ENCODE measurements around the gene OR2A5.
A peak's percentile ranks its signal among the peaks of the same experiment; 100 is the strongest.
"Not testable (repeated sequence)": the region's sequence is repeated elsewhere in the genome, so short reads cannot be mapped to it uniquely, and the experiment has no call there.

Gene OR2A5

GRCh38 chr7:144035385-144035784 lies 13.4 kb upstream of the OR2A5 start:
- no peak for DNase-seq

GRCh38 chr7:144036302-144036885 lies 12.4 kb upstream of the OR2A5 start:
- no peak for DNase-seq

GRCh38 chr7:144037414-144038035 lies 11.2 kb upstream of the OR2A5 start:
- DNase-seq, result no peak

- DNase-seq, result no peak
Observed at GRCh38 chr7:144038887-144039286, 9.9 kb upstream of the OR2A5 start.

GRCh38 chr7:144049491-144049890 lies 743 bp downstream of the OR2A5 start:
- no peak for DNase-seq

- peak; percentile 6 for DNase-seq
Observed at GRCh38 chr7:144050093-144050492, 1.3 kb downstream of the OR2A5 start.

GRCh38 chr7:144050884-144051283 lies 2.1 kb downstream of the OR2A5 start:
- not testable (repeated sequence) for DNase-seq

- DNase-seq, result peak; percentile 46
Observed at GRCh38 chr7:144057954-144058353, 9.2 kb downstream of the OR2A5 start.

GRCh38 chr7:144063710-144064109 lies 15.0 kb downstream of the OR2A5 start:
- no peak for DNase-seq

GRCh38 chr7:144069511-144069910 lies 20.8 kb downstream of the OR2A5 start, which contains the start of gene OR2A25:
OR2A25 (plus strand) TSS chr7:144069811; CDS start chr7:144074220, 4,409 bp downstream.
- DNase-seq, result no peak

GRCh38 chr7:144069953-144070352 lies 21.2 kb downstream of the OR2A5 start:
- DNase-seq, result no peak

GRCh38 chr7:144074374-144074773 lies 25.6 kb downstream of the OR2A5 start:
- DNase-seq, result no peak

GRCh38 chr7:144085978-144086377 lies 37.2 kb downstream of the OR2A5 start, which contains the start of gene OR2A12:
OR2A12 (plus strand) TSS chr7:144086278; CDS start chr7:144095108, 8,830 bp downstream.
- DNase-seq, result no peak

- DNase-seq, result no peak
Observed at GRCh38 chr7:144086730-144087129, 38.0 kb downstream of the OR2A5 start.

GRCh38 chr7:144087230-144087629 lies 38.5 kb downstream of the OR2A5 start:
- no peak for DNase-seq

- no peak for DNase-seq
Observed at GRCh38 chr7:144090667-144091066, 41.9 kb downstream of the OR2A5 start.

- DNase-seq, result no peak
Observed at GRCh38 chr7:144098776-144099175, 50.0 kb downstream of the OR2A5 start.

- DNase-seq, result no peak
Observed at GRCh38 chr7:144100607-144101006, 51.9 kb downstream of the OR2A5 start.

- DNase-seq, result no peak
Observed at GRCh38 chr7:144102041-144102440, 53.3 kb downstream of the OR2A5 start.

- no peak for DNase-seq
Observed at GRCh38 chr7:144105211-144105610, 56.5 kb downstream of the OR2A5 start.
